IPS DF 19.7 (cell line): ENCODE data around the gene PIK3R3.
"Not testable (repeated sequence)": the region's sequence is repeated elsewhere in the genome, so short reads cannot be mapped to it uniquely, and the experiment has no call there.

Source experiments
- DNase-seq: peaks from one replicate; pipeline ENCODE4 v3.0.0-alpha.2; 2013; ENCODE audit warnings: low read depth, low spot score

Gene PIK3R3

DNA sequence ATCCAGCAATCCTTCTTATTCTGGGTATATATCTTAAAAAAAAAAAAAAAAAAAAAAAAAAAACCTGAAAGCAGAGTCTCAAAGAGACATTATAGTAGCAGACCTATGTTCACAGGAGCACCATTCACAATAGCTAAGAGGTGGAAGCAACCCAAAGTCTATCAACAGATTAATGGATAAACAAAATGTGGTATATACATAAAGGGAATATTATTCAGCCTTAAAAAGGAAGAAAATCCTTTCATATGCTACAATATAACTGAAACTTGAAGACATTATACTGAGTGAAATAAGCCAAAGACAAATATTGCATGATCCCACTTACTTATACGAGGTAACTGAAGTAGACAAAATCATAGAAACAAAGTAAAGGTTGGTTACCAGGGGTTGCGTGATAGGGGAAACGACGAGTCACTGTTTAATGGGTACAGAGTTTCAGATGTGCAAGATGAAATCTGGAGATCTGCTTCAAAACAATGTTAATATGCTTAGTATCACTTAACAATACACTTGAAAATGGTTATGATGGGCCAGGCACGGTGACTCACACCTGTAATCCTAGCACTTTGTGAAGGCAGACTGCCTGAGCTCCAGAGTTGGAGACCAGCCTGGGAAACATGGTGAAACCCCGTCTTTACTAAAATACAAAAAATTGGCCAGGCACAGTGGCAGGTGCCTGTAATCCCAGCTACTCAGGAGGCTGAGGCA lies 29.5 kb downstream of the PIK3R3 start:
- DNase-seq = no peak

DNA sequence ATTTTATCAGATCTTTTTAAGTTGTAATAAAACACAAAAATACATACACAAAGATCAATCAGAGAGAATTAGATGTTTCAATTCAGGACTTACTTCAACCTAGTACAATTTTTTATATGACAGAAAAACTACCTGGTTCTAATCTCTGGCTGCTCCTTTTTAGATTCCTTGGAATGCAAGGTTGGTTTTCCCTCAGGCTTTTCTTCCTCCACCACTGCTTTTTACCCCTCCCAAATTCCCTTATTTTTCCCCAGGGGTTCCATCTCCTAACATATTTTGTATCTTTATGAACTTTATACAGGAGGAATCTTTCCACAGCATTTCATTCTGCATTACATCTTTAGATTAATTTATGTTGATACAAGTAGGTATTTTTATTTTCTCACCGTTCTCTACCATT lies 33.2 kb downstream of the PIK3R3 start:
- no peak for DNase-seq

DNA sequence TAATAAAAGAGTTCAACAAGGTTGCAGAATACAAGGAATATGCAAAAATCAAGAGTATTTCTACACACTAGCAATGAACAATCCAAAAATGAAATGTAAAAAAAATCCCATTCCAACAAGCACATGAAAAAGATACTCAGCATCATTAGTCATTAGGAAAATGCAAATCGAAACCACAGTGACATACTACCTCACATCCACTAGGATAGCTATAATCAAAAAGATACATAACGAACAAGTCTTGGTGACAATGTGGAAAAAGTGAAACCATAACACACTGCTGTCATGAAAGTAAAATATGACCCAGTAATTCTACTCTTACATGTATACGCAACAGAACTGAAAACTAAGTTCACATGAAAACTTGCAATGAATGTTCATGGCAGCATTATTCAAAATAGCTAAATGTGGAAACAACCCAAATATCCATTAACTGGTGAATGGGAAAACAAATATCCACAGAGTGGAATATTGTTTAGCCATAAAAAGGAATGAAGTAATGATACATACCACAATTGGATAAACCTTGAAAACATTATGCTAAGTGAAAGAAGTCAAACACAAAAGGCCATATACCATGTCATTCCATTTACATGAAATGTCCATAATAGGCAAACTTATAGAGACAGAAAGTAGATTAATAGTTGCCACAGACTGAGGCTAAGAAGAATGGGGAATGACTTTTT lies 34.3 kb downstream of the PIK3R3 start:
- no peak for DNase-seq

DNA sequence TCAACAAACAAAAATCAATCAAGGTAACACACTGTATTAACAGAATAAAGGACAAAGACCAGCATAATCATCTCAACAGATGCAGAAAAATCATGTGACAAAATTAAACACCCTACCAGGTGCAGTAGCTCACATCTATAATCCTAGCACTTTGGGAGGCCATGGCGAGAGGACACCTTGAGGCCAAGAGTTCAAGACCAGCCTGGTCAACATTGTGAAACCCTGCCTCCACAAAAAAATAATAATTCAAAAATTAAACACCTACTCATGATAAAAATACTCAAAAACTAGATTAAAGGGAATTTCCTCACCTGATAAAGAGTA lies 35.3 kb downstream of the PIK3R3 start:
- no peak for DNase-seq

DNA sequence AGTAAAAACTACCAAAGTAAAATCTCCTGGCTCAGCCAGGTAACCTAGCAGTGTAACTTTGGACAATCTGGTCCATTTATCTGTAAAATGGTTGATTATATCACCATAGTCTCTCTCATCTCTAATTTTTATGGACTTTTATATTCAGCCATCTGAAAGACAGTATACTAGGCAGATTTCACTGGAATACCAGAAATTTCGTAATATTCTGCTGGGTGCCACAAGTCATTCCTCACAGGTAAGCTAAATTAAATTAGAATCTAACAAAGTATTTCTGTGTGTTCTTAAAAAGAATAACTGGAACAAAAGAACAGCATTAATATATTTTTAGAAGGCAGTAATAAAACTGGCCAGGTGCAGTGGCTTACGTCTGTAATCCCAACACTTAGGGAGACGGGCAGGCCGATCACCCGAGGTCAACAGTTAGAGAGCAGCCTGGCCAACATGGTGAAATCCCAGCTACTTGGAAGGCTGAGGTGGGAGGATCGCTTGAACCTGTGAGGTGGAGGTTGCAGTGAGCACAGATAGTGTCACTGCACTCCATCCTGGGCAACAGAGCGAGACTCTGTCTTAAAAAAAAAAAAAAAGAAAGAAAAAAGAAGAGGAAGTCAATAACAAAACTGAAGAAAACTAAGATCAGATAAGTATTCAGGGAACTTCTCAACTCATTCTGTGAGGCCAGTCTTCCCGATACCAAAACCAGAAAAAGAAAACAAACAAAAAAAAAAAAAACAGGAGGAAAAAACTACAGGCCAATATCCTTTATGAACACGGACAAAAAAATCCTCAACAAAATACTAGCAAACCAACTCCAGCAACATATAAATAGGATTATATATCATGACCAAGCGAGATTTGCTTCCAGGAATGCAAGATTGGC lies 35.9 kb downstream of the PIK3R3 start:
- DNase-seq = no peak

DNA sequence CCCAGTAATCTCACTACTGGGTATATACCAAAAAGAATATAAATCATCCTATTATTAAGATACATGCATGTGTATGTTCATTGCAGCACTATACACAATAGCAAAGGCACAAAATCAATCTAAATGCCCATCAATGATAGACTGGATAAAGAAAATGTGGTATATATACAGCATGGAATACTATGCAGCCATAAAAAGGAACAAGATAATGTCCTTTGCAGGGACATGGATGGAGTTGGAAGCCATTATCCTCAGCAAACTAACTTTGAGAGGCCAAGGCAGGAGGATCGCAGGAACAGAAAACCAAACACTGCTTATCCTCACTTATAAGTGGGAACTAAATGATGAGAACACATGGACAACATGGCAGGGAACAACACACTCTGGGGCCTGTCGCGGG lies 37.3 kb downstream of the PIK3R3 start:
- DNase-seq = not testable (repeated sequence)

DNA sequence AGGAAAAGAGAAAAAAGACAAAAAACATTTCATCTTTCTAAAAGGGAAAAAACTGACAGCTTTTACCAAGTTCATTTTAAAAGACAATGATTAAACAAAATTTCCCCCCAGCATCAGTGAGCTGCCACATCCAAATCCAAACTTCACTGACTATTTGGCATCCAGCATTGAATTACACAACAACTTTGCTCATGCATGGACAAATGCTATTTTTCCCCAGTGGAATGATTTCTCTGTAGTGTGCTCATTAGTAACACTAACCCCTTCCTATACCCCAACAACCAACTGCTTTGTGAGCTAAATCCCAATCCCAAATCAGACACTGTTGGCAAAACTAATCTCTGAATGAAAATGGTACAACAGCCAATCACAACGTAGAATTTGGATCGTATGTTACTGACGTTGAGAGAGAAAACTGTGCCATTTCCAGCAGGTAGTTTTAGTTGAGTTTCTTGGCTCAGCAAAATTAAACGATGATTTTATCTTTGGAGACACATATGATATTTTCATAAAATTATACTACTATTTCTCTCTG lies 37.9 kb downstream of the PIK3R3 start:
- DNase-seq = no peak

DNA sequence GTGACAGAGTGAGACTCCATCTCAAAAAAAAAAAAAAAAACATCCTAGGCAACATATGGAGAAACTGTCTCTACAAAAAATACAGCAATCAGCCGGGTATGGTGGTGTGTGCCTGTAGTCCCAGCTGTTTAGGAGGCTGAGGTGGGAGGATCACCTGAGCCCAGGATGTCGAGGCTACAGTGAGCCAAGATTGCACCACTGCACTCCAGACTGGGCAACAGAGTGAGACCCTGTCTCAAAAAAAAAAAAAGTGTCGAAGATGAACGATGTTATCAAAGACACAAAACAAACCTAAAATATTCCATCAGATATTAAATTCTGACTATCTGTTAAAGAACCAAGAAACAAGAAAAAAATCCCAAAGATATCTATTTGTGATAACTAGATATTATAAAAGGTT lies 38.6 kb downstream of the PIK3R3 start:
- DNase-seq = not testable (repeated sequence)

DNA sequence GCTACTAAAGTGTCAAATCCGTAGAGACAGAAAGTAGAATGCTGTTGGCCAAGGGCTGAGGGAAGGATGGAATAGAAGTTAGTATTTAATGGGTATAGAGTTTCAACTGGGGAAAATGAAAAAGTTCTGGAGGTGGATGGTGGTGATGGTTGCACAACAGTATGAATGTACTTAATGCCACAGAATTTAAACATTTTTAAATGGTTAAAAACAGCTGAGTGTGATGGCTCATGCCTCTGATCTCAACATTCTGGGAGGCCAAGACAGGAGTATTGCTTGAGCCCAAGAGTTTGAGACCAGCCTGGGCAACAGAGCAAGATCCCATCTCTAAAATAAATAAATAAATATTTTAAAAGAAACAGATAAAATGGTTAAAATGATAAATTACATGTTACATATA lies 44.5 kb downstream of the PIK3R3 start:
- DNase-seq = no peak

DNA sequence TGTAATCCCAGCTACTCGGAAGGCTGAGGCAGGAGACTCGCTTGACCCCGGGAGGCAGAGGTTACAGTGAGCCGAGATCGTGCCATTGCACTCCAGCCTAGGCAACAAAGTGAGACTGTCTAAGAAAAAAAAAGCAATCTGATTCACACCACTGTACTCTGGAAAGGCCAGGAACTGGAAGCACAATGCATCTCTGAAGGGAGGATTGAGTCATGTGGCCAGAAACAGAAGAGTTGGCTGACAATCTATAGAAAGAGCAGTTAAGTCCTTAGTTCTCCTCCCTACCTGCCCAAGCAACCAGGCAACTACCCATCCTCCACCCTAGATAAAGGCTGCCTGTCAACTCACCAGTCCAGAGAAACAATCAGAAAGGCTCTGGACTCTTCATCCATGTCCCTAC lies 45.9 kb downstream of the PIK3R3 start:
- no peak for DNase-seq

DNA sequence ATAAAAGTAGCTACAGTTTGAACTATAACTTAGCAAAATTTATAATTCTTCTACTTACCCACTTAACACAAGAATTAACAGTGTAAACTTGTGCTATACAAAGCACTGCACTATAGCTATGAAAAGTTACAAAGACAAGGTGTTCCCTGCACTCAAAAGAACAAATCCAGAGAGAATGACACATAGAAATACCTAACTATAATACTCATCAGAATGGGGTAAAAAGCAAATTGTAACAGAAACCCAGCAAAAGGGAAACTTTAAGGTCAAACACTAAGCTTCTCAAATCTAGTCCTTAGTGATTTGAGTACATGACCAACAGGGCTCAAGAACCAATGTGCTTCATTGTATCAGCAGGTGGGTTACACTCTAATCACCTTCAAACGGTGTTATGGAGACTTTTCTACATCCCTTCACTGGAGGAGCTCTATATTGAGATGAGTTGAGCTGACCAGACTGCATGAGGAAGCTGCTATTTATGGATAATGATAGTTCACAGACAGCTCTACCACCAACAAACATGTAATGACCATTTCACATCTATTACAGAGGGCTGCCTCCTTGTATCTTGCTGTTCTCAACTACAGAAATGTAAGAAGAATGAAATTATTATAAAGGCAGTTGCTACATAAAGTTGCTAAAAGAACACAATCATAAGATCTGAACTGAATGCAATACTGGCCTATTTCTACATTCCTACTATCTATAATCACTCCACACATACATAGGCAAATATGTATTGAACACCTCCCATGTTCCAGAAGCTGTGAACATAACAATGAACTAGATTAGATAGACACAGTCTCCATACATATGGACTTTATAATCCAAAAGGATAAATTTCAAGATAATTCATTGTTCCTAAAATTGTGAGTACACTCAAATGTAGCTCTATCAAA lies 47.6 kb downstream of the PIK3R3 start:
- DNase-seq = no peak

DNA sequence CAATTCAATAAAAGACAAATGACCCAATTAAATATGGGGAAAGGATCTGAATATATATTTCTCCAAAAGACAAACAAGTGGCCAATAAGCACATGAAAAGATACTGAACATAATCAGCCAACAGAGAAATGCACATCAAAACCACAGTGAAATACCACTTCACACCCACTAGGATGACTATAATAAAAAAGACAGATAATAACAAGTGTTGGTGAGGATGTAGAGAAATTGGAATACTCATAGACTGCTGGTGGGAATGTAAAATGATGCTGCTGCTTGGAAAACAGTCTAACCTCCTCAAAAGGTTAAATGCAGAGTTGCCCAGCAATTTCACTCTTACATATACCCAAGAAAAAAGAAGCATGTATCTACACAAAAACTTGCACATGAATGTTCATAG lies 48.9 kb downstream of the PIK3R3 start:
- DNase-seq = no peak

DNA sequence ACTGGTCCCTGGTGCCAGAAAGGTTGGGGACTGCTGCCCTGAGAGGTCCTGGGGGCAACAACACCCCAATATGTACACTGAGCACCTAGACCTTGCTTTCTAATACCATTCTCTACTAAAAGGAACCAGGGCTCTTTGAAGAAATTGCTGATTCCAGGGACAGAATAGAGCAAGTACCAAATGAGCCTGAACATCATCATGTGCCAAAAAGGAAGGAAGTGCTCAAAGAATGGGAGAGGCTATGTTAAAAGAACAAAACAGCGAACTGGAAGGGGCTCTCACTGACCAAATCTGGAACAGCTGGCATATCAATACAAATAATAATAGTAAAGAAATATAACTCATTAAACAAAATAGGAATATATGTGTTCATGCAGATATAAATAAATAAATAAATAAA lies 50.8 kb downstream of the PIK3R3 start:
- no peak for DNase-seq

DNA sequence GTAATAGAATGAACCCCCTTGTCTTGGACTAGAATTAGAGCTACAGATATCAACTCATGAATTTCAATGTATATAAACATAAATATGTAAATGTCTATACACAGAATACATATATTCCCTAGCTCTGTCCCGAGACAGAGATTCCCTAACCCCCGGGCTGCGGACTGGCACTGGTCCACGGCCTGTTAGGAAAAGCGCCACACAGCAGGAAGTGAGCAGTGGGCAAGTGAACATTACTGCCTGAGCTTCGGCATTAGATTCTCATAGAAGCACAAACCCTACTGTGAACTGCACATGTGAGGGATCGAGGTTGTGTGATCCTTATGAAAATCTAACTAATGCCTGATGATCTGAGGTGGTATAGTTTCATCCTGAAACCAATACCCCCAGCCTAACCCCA lies 51.2 kb downstream of the PIK3R3 start:
- DNase-seq = no peak

DNA sequence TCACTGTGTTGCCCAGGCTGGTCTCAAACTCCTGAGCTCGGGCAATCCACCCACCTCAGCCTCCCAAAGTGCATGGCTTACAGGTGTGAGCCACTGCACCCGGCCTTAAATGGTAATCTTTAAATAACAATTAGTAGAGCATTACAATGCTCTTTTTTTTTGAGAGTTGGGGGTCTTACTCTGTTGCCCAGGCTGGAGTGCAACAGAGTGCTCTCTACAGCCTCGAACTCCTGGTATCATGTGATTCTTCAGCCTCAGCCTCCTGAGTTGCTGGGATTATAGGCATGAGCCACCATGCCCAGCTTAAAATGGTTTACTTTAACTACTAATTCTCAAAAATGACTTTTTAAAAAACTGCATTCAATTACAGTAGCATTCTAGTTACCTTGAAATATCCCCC lies 52.2 kb downstream of the PIK3R3 start:
- no peak for DNase-seq

DNA sequence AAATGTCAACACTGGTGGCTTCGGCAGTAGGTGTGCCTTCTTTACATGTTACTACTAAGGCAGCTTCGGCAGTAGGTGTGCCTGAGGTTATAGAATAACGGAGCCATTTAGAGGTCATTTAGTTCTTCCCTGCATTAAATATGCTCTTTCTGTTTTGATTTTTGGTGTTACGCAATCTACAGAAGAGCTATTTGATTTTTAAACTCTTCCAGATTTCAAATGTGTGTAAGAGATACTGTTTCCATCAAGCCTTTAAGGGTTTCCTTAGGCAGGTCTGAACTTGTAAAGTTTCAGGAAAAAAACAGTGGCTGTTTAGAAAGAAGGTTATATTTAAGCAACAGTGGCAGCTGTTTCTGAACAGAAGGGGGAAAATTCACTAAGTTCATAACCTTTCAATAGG lies 54.8 kb downstream of the PIK3R3 start:
- no peak for DNase-seq

DNA sequence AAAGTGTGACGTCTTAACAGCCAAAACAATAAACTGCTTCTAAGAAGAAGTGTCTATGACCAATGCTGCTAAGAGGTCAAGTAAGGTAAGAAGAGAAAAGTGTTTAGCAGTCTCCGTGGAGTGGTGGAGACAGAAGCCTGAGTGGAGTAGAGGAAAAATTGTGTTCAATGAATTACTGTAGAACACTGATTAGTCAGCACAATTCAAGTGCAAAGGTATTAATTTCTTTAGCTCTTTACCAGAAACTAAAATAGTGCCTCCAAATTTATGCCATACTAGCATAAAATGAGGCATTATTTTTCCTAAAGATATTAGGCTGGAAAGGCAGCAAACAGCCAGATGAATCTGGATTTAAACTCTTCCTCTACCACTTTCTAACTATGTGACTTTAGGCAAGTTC lies 56.1 kb downstream of the PIK3R3 start:
- DNase-seq = no peak

DNA sequence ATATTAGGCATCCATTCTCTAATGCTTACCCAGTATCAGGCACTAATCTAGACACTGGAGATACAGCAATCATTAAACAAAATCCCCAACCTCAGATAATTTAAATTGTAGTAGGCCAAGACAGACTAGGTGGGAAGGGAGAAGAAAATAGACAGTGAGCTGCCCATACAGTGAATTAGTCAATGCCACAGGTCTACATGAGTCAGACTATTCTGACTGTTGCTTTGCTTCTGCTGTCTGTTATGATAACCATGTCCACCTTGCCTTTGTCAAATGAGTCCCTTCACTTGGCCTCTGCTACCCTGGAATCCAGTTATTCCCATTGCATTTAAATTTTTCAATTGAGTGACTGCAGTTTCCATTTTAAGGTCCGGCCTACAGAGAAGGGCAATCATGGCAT lies 59.5 kb downstream of the PIK3R3 start:
- no peak for DNase-seq

DNA sequence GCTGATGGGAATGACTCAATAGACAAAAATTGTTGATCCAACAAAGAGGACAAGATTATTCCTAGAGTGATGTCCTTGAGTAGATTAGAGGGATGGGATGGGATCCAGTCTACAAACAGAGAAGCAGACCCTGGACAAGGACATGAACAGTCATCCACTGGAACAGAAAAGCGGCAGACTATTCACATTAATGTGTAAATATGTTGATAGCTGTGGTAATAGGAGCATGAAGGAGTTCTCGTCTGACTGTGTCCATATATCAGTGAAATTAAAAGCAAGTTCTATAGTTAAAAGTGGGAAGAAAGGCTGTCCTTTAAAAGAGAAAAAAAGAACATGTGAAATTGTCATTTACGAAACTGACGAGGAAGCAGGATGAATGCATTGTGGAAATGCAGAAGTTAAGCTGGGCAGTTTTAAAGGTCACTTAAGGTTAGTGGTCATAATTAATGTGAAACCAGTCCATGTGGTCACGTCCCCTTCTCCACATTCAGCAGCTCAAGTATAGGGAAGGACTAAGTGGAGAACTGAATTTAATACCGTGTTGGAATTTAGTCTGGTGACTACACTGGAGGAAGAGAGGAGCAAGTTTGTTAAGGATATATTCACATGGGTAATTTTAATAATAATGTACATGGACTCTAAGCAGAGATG lies 62.1 kb downstream of the PIK3R3 start:
- no peak for DNase-seq

DNA sequence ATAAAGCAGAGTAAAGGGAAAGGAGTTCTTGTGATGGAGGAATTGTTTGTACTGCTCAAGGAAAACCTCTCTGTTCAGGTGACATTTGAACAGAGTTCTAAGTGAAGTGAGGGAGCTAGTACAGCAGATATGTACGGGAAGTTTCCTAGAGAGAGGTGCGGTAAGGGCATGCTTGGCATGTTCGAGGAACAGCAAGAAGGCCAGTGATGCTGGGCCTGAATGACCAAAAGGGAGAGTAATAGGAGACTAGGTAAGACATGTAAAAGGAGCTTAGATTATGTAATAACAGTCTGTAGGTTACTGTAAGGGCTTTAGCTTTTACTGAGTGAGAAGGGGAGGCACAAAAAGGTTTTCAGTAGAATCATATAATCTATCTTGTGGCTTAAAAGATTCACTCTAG lies 63.9 kb downstream of the PIK3R3 start:
- DNase-seq = no peak

DNA sequence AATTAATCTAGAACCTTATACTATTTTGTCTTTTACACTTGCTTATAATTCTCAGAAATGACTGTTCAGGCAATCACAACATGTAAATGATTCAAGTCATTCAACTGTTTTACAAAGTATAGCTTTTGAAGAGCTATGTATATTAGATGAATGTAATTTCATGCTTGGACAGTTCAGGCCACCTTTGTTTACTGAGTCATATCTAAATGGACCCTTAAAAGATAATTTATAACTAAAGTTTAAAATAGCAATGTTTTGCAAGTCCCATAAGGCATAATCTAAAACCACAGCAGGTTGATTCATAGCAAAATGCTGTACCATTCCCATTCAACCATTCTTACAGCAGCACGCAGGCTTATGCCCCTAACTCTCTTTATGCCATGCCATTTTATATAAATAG lies 64.8 kb downstream of the PIK3R3 start:
- no peak for DNase-seq
